HPDE6-E6E7 (cell line): Measurements from ENCODE around the gene SPNS2.

Experiments used
- DNase-seq: peaks from one replicate; pipeline ENCODE4 v3.0.0; 2011; ENCODE audit warnings: missing footprints; ENCODE audit errors: extremely low spot score

SPNS2 gene

GRCh38 chr17:4520060-4520893, 21.6 kb downstream of the SPNS2 start:
- no peak for DNase-seq

- DNase-seq, result peak; percentile 88
Observed at GRCh38 chr17:4520894-4521600, 22.4 kb downstream of the SPNS2 start.

GRCh38 chr17:4522661-4523060, 24.0 kb downstream of the SPNS2 start:
- no peak for DNase-seq

- no peak for DNase-seq
Observed at GRCh38 chr17:4523946-4524345, 25.3 kb downstream of the SPNS2 start.

GRCh38 chr17:4525691-4526397, 27.2 kb downstream of the SPNS2 start:
- no peak for DNase-seq

- DNase-seq, result no peak
Observed at GRCh38 chr17:4527134-4527533, 28.5 kb downstream of the SPNS2 start.

GRCh38 chr17:4527566-4528125, 29.0 kb downstream of the SPNS2 start:
- no peak for DNase-seq

GRCh38 chr17:4529533-4530152, 31.0 kb downstream of the SPNS2 start:
- no peak for DNase-seq

GRCh38 chr17:4530799-4531730, 32.4 kb downstream of the SPNS2 start:
- DNase-seq, result no peak

GRCh38 chr17:4531988-4532736, 33.5 kb downstream of the SPNS2 start:
- DNase-seq, result no peak

- no peak for DNase-seq
Observed at GRCh38 chr17:4532860-4533522, 34.3 kb downstream of the SPNS2 start.

- no peak for DNase-seq
Observed at GRCh38 chr17:4533523-4534504, 35.1 kb downstream of the SPNS2 start.

GRCh38 chr17:4534515-4534914, 35.8 kb downstream of the SPNS2 start:
- no peak for DNase-seq

GRCh38 chr17:4534928-4535666, 36.4 kb downstream of the SPNS2 start:
- DNase-seq, result no peak

- no peak for DNase-seq
Observed at GRCh38 chr17:4535667-4536258, 37.1 kb downstream of the SPNS2 start.

- DNase-seq, result no peak
Observed at GRCh38 chr17:4536259-4536741, 37.6 kb downstream of the SPNS2 start.
